T-helper 2 cell treated with Interferon-gamma antibody and Interleukin-4, amounts not matched to agents 5 μg/mL and 100 μg/mL, for 36 hours (primary cell): Measurements from ENCODE around the gene TLK1.
"Not testable (repeated sequence)": the region's sequence is repeated elsewhere in the genome, so short reads cannot be mapped to it uniquely, and the experiment has no call there.

Source experiments
- DNase-seq: peaks from one replicate; pipeline ENCODE4 v3.0.0; 2021; ENCODE audit warnings: low spot score
- H3K27ac Mint-ChIP-seq: one replicate; pipeline ENCODE4 v1.8.0; 2021; ENCODE audit warnings: mild to moderate bottlenecking, mixed read lengths
- H3K27me3 Mint-ChIP-seq: one replicate; pipeline ENCODE4 v1.8.0; 2021; ENCODE audit warnings: low read depth, mixed read lengths
- H3K36me3 Mint-ChIP-seq: one replicate; pipeline ENCODE4 v1.8.0; 2021; ENCODE audit warnings: low read depth, mixed read lengths
- H3K4me1 Mint-ChIP-seq: one replicate; pipeline ENCODE4 v1.8.0; 2021; ENCODE audit warnings: low read depth, mixed read lengths
- H3K4me3 Mint-ChIP-seq: one replicate; pipeline ENCODE4 v1.8.0; 2022; ENCODE audit warnings: mild to moderate bottlenecking, moderate library complexity, mixed read lengths
- H3K9me3 Mint-ChIP-seq: one replicate; pipeline ENCODE4 v1.8.0; 2021; ENCODE audit warnings: mixed read lengths

Gene TLK1

GRCh38 chr2:171100370-171100769 is 60.3 kb downstream of the TLK1 start:
- Mint-ChIP-seq H3K9me3 (peaks cover 41% of the 10 kb centered on the region), H3K4me3 (no peak overlapping the region), H3K27me3 (no peaks in the 10 kb centered on the region), H3K27ac (no peak overlapping the region), H3K4me1 (peaks cover 14% of the 10 kb centered on the region), H3K36me3 (peaks cover 58% of the 10 kb centered on the region)
- no peak for DNase-seq

- no peak overlapping the region for H3K27ac Mint-ChIP-seq
- no peak overlapping the region for H3K4me3 Mint-ChIP-seq
- peaks cover 60% of the 10 kb centered on the region for H3K36me3 Mint-ChIP-seq
- peaks cover 20% of the 10 kb centered on the region for H3K4me1 Mint-ChIP-seq
- H3K27me3 Mint-ChIP-seq = no peaks in the 10 kb centered on the region
- peaks cover 41% of the 10 kb centered on the region for H3K9me3 Mint-ChIP-seq
- no peak for DNase-seq
Observed at GRCh38 chr2:171098607-171099006, 62.1 kb downstream of the TLK1 start.

- peaks cover 34% of the 10 kb centered on the region for H3K9me3 Mint-ChIP-seq
- H3K27me3 Mint-ChIP-seq = no peaks in the 10 kb centered on the region
- peaks cover 22% of the 10 kb centered on the region for H3K4me1 Mint-ChIP-seq
- no peak for DNase-seq
- peak overlapping the region; percentile 55 for H3K27ac Mint-ChIP-seq
- H3K4me3 Mint-ChIP-seq = no peak overlapping the region
- peaks cover 58% of the 10 kb centered on the region for H3K36me3 Mint-ChIP-seq
Observed at GRCh38 chr2:171095014-171095582, 65.6 kb downstream of the TLK1 start.

- peaks cover 41% of the 10 kb centered on the region for H3K4me1 Mint-ChIP-seq
- not testable (repeated sequence) for H3K27ac Mint-ChIP-seq
Observed at GRCh38 chr2:171091517-171091916, 69.2 kb downstream of the TLK1 start.

GRCh38 chr2:171089489-171089888 is 71.2 kb downstream of the TLK1 start:
- no peak for DNase-seq
- no peaks in the 10 kb centered on the region for H3K9me3 Mint-ChIP-seq
- peaks cover 26% of the 10 kb centered on the region for H3K36me3 Mint-ChIP-seq
- H3K27me3 Mint-ChIP-seq = no peaks in the 10 kb centered on the region
- H3K4me1 Mint-ChIP-seq = peaks cover 42% of the 10 kb centered on the region
- H3K4me3 Mint-ChIP-seq = no peak overlapping the region
- no peak overlapping the region for H3K27ac Mint-ChIP-seq

More at GRCh38 chr2:171091517-171091916, 69.2 kb downstream of the TLK1 start:
- not testable (repeated sequence) for H3K9me3 Mint-ChIP-seq, DNase-seq, H3K4me3 Mint-ChIP-seq, H3K27me3 Mint-ChIP-seq
- H3K36me3 Mint-ChIP-seq = peaks cover 30% of the 10 kb centered on the region

- no peak for DNase-seq
- Mint-ChIP-seq H3K4me1 (peaks cover 45% of the 10 kb centered on the region), H3K4me3 (no peak overlapping the region), H3K9me3 (no peaks in the 10 kb centered on the region), H3K27me3 (no peaks in the 10 kb centered on the region), H3K36me3 (peaks cover 23% of the 10 kb centered on the region), H3K27ac (peak overlapping the region; percentile 34)
Observed at GRCh38 chr2:171088057-171088834, 72.4 kb downstream of the TLK1 start.

GRCh38 chr2:171087547-171087946 is 73.1 kb downstream of the TLK1 start:
- H3K4me1 Mint-ChIP-seq = peaks cover 46% of the 10 kb centered on the region
- peak overlapping the region; percentile 73 for H3K27ac Mint-ChIP-seq
- DNase-seq = no peak
- H3K4me3 Mint-ChIP-seq = peak overlapping the region; percentile 66
- H3K9me3 Mint-ChIP-seq = no peaks in the 10 kb centered on the region
- H3K27me3 Mint-ChIP-seq = no peaks in the 10 kb centered on the region
- peaks cover 25% of the 10 kb centered on the region for H3K36me3 Mint-ChIP-seq

- Mint-ChIP-seq H3K4me3 (peak overlapping the region; percentile 88), H3K36me3 (peaks cover 23% of the 10 kb centered on the region), H3K4me1 (peaks cover 49% of the 10 kb centered on the region), H3K27me3 (no peaks in the 10 kb centered on the region), H3K9me3 (no peaks in the 10 kb centered on the region), H3K27ac (peak overlapping the region; percentile 81)
- peak; percentile 44 for DNase-seq
Observed at GRCh38 chr2:171086352-171087290, 74.1 kb downstream of the TLK1 start.

- peak overlapping the region; percentile 78 for H3K4me3 Mint-ChIP-seq
- no peak for DNase-seq
- no peaks in the 10 kb centered on the region for H3K27me3 Mint-ChIP-seq
- H3K9me3 Mint-ChIP-seq = peaks cover 1% of the 10 kb centered on the region
- H3K36me3 Mint-ChIP-seq = peaks cover 29% of the 10 kb centered on the region
- H3K27ac Mint-ChIP-seq = peak overlapping the region; percentile 77
- H3K4me1 Mint-ChIP-seq = peaks cover 52% of the 10 kb centered on the region
Observed at GRCh38 chr2:171084128-171084527, 76.6 kb downstream of the TLK1 start.

- peaks cover 8% of the 10 kb centered on the region for H3K9me3 Mint-ChIP-seq
- peaks cover 35% of the 10 kb centered on the region for H3K36me3 Mint-ChIP-seq
- H3K4me1 Mint-ChIP-seq = peaks cover 55% of the 10 kb centered on the region
- no peak for DNase-seq
- no peaks in the 10 kb centered on the region for H3K27me3 Mint-ChIP-seq
- H3K27ac Mint-ChIP-seq = no peak overlapping the region
- no peak overlapping the region for H3K4me3 Mint-ChIP-seq
Observed at GRCh38 chr2:171083451-171083850, 77.2 kb downstream of the TLK1 start.

- no peaks in the 10 kb centered on the region for H3K27me3 Mint-ChIP-seq
- DNase-seq = no peak
- H3K9me3 Mint-ChIP-seq = peaks cover 14% of the 10 kb centered on the region
- H3K27ac Mint-ChIP-seq = peak overlapping the region; percentile 12
- H3K4me3 Mint-ChIP-seq = no peak overlapping the region
- peaks cover 44% of the 10 kb centered on the region for H3K36me3 Mint-ChIP-seq
- peaks cover 47% of the 10 kb centered on the region for H3K4me1 Mint-ChIP-seq
Observed at GRCh38 chr2:171081649-171082111, 79.0 kb downstream of the TLK1 start.

GRCh38 chr2:171080607-171081006 is 80.1 kb downstream of the TLK1 start:
- Mint-ChIP-seq H3K36me3 (peaks cover 53% of the 10 kb centered on the region), H3K27me3 (no peaks in the 10 kb centered on the region), H3K27ac (no peak overlapping the region), H3K4me1 (peaks cover 46% of the 10 kb centered on the region), H3K4me3 (no peak overlapping the region), H3K9me3 (peaks cover 17% of the 10 kb centered on the region)
- no peak for DNase-seq

- not testable (repeated sequence) for H3K4me3 Mint-ChIP-seq, H3K27me3 Mint-ChIP-seq, DNase-seq
- H3K4me1 Mint-ChIP-seq = peaks cover 18% of the 10 kb centered on the region
- peak overlapping the region; percentile 58 for H3K27ac Mint-ChIP-seq
- peaks cover 62% of the 10 kb centered on the region for H3K36me3 Mint-ChIP-seq
- peaks cover 19% of the 10 kb centered on the region for H3K9me3 Mint-ChIP-seq
Observed at GRCh38 chr2:171076422-171076821, 84.3 kb downstream of the TLK1 start.

GRCh38 chr2:171072164-171072563 is 88.5 kb downstream of the TLK1 start:
- no peak overlapping the region for H3K27ac Mint-ChIP-seq
- H3K27me3 Mint-ChIP-seq = no peaks in the 10 kb centered on the region
- no peak overlapping the region for H3K4me3 Mint-ChIP-seq
- DNase-seq = no peak
- peaks cover 54% of the 10 kb centered on the region for H3K36me3 Mint-ChIP-seq
- peaks cover 9% of the 10 kb centered on the region for H3K4me1 Mint-ChIP-seq
- peaks cover 13% of the 10 kb centered on the region for H3K9me3 Mint-ChIP-seq
